NCI-H446 (cell line): Measurements from ENCODE around the gene LRFN2.

Experiments used
- DNase-seq, 2 experiments: peaks; one replicate each; lab custom pipeline; 2025; lab: John Stamatoyannopoulos, UW

Gene LRFN2

DNA sequence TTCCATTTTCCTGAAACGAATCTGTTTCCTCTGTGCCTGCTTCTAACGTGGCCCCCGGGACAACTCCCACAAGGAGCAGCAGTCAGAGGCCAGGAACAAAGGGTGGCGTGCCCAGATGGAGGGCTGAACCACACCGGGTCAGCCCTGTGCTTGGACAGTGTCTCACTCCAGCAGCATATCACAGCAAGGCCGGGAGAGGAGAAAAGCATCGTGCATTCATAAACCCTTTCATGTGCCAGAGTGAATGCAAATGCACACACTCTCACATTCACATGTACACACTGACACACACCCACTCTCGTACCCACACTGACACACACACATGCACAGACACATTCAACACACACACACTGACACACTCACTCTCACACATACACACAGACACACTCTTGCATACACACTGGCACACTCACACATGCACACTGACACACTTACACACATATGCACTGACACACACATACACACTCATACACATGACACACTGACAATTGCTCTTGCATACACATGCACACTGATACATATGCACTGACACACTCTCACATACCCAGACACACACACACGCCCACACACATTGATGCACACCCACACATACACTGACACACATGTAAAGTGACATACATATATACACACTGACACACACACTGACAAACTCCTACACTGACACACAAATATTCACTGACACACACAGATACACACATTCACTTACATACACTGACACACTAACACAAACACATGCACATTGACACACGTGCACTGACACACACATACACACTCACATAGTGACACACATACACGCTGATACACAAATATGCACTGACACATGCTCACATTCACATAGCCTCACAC is 237.0 kb downstream of the LRFN2 start:
- no peak for DNase-seq

DNA sequence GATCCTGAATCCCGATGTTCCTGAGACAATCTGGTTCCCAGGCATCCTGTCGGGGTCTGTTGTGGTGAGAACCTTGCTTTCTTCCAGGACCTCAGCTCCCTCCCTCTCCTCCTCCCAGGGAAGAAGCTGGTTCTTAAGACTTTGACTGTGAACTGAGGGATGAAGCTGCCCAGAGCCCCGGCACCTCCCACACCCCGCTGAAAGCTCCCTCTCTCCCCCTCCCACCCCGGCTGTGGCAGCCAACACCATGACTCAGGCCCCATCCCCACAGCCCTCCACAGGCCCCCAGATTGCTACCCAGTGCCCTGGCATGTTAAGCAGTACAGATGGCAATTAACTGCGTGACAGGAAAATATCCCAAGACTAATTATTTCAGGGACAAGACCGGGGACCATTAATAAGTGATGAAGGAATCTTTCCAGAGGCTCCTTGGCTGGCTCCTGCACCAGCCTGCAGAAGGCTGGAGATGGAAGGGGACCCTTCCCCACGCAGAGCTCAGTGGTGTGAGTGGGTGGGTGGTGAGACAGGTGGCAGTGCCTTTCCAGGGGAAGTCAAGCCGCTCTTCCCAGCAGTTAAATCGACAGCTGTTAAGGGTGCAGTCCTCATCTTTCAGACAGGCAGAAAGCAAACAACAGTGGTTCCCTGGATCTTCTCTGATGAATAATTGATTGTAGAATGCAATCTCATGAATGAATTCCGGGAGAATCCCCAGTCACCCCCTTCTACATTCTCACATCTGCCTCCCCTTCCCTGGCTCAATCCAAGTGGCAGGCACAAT is 237.9 kb downstream of the LRFN2 start:
- peak; percentile 80 to 94 for DNase-seq

DNA sequence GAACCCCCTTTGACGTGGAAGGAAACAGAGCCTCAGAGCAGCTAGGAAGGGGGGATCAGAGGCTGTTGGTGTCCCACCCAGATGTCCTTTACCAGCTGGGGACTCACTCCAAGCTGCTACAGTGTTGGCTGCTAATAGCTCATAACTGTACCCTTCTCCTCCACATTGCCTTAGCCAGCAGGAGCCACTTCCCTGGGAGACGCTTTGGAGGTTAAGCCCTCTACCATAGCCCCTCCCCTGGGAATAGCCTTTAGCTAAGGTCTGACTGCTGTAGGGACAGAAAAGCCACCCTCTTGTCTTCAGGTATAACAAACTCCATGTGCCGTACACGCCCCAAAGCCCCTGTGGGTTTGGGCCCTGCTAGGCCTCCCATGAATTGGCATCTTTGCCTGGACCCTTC is 238.6 kb downstream of the LRFN2 start:
- DNase-seq = no peak

DNA sequence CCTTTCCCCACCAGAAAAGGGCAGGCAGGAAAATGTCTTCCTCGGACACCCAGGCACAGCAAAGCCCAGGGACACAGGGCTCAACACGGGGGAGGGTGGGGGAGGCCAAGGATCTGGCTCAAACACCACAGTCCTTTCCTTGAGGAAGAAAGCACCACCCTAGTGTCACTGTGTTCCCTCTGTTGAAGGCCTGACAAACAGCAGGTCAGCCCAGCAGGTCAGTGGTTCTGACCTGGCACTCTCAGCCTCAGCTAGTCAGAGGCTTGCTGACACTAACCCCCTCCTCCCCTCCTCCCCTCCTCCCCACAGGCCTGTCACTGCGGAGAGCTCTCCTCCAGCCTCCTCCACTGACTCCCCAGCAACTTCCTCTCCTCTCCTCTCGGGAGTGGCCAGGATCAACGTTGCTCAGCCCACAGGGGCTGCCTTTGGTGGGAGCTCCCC is 239.6 kb downstream of the LRFN2 start:
- DNase-seq = no peak

DNA sequence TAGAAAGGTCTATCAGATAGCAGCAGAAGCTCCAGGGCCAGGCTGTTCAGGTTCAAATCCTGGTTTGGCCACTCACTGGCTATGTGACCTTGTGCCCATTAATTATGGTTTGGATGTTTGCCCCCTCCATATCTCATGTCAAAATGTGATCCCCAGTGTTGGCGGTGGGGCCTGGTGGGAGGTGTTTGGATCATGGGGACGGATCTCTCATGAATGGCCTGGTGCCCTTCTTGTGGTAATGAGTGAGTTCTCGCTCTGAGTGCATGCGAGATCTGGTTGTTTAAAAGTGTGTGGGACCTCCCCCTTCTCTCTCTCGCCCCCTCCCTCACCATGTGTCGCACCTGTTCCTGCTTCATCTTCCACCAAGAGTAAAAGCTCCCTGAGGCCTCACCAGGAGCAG is 240.9 kb downstream of the LRFN2 start:
- no peak for DNase-seq

DNA sequence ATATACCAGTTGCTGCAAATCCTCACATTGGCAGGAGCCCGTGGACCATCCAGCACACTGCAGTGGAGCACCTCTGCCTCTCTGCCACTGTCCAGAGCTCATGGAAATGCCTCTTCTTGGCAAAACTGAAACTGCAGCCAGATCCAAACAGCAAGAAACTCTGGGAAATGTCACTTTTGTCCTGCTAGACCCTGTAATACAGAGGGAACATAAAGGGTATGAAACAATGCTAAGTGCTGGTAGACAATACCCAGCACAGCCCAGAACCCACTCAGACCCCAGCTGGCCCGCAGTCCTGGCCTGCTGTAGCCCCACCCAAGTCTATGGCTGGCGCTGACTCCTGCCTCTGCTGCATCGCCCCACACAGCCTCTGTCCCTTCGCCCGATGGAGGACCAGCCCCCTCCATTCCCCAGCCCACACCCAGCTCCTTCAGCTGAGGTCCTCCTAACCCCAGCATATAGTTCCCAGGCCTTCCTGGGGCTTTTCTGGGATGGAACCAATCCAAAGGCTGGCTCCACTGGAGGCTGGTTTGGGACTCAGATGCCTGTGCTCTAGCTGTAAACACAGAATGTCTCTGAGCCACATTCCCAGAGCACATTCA is 242.5 kb downstream of the LRFN2 start:
- DNase-seq = no peak

DNA sequence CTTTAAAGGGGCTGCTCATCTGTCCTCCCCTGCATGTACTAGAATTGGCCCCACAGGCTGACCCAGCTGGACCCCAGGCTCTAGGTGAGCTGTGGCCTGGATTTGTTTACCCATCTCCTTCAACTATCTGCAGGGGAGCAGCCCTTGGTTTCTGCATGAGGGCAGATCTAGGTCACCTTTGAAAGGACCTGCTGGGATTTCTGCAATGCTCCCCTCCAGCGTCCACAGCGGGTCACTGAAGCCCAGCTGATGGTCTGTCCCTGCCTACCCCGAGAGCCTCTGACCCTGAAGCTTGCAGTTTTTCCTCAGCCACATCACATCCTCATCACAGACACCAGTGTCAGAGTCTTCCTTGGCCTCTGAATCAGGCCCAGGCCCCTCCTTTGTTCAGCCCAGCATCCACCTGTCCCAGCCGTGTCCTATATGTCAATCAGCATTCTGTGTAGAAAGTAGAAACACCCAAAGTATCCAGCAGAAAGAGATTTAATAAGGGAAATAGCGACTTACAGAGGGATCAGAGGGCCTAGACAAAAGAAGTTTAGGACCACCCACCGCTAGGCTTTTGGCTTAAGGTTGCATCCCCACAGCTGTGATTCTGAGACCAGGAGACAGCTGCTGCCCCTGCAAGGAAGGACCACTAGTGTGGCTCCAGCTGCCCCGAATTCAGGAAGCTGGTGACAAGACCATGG is 243.1 kb downstream of the LRFN2 start:
- DNase-seq = peak in 1 of 2 experiments; percentile 22

DNA sequence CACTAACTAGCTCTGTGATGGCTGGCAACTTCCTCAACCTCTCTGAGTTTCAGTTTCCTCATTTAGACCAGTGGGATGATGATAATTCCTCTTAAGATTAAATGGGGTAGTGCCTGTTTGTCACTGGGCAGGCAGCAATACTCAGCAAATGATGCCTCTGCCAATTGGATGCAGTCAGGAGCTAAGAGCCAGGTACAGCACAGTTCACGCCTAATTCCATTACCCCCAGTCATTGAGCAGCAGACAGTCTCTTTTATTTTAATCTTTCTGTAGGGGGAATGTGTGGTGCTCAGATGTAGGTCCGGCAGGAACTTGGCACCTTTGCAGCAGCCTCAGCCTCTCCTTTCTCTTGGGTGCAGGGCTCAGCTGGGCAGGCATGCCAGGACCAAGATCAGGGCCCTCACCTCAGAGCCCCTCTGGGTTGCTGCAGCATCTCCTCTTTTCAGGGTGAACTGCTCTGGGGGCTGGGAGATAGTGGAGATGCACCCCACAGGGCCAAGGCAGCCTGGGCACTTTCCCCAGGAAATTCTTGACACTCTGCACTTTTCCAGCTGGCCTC is 243.8 kb downstream of the LRFN2 start:
- peak in 1 of 2 experiments; percentile 32 for DNase-seq

DNA sequence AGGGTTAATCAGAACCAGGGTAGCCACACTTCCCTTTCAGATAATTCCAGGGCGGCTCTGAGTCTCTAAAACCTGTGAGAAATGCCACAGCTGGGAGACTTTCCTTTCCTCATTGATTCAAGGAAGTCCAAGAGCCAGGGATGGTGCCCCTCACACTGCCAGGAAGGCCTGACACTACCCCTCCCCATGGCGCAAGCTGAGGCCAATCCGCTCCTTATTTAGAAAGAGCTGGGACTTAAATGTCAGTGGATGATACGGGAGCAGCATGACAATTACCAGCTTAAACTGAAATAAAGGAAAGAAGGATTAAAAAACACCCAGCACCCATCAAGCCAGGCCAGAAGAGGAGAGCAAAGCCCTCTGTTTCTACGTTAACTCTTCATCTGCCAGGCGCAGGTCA is 244.4 kb downstream of the LRFN2 start:
- no peak for DNase-seq

DNA sequence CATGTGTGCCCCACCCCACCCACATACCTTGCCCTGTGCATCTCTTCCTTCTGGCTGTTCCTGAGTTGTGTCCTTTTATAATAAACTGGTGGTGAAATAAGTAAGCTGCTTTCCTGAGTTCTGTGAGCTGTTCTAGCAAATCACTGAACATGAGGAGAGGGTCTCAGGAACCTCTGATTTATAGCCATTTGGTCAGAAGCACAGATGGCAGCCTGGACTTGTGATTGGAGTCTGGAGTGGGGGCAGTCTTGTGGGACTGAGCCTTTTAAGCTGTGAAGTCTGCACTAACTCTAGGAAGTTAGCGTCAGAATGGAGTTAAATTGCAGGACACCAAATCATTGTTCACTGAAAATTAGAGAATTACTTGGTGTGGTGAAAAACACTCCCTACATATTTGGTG is 245.4 kb downstream of the LRFN2 start:
- DNase-seq = peak in 1 of 2 experiments; percentile 51
